Measurements from ENCODE around the gene ARL8A.

DNA sequence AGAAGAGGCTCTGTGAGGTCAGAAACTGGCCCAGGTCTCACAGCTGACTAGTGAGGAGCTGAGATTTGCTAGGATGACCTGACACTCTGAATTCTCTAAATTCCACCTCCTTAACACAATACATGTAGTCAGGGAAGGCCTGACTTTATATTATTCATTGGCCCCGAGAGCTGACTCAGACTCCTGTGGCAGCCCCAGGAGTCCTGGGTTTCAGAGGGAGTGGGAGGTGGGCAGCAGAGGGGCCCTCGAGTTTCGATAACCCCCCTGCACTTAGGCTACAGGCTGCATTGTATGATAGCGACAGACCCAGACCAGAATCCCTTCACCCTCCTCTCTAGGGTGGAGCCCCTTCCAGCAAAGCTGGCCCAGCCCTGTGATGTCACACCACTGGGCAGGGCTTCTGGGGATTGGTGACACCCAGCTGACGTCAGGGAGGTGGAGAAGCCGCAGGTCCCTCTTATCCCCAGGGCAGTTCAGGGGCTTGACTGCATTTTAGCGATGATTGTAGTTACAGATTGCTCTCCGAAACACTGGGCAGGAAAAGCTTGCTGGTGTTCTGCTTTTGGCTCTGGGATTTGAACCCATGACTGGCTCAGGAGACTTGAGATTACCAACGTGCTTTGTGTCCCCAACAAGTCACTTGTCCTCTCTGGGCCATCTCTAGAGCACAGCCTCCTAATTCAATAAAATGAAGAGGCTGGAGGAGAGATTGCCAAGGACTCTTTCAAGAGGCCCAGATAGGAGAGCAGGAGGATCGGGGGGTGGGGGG lies 38.8 kb downstream of the ARL8A start:
- TF ChIP-seq, protein P1, sequence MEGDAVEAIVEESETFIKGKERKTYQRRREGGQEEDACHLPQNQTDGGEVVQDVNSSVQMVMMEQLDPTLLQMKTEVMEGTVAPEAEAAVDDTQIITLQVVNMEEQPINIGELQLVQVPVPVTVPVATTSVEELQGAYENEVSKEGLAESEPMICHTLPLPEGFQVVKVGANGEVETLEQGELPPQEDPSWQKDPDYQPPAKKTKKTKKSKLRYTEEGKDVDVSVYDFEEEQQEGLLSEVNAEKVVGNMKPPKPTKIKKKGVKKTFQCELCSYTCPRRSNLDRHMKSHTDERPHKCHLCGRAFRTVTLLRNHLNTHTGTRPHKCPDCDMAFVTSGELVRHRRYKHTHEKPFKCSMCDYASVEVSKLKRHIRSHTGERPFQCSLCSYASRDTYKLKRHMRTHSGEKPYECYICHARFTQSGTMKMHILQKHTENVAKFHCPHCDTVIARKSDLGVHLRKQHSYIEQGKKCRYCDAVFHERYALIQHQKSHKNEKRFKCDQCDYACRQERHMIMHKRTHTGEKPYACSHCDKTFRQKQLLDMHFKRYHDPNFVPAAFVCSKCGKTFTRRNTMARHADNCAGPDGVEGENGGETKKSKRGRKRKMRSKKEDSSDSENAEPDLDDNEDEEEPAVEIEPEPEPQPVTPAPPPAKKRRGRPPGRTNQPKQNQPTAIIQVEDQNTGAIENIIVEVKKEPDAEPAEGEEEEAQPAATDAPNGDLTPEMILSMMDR (IDR thresholded peaks at IDR 0.05), result no peak
- no peak for TF ChIP-seq POLR2AphosphoS5 (IDR thresholded peaks at IDR 0.05)
